Measurements from ENCODE around the gene CEP164.
"Not testable (repeated sequence)": the region's sequence is repeated elsewhere in the genome, so short reads cannot be mapped to it uniquely, and the experiment has no call there.

The CEP164 gene

DNA sequence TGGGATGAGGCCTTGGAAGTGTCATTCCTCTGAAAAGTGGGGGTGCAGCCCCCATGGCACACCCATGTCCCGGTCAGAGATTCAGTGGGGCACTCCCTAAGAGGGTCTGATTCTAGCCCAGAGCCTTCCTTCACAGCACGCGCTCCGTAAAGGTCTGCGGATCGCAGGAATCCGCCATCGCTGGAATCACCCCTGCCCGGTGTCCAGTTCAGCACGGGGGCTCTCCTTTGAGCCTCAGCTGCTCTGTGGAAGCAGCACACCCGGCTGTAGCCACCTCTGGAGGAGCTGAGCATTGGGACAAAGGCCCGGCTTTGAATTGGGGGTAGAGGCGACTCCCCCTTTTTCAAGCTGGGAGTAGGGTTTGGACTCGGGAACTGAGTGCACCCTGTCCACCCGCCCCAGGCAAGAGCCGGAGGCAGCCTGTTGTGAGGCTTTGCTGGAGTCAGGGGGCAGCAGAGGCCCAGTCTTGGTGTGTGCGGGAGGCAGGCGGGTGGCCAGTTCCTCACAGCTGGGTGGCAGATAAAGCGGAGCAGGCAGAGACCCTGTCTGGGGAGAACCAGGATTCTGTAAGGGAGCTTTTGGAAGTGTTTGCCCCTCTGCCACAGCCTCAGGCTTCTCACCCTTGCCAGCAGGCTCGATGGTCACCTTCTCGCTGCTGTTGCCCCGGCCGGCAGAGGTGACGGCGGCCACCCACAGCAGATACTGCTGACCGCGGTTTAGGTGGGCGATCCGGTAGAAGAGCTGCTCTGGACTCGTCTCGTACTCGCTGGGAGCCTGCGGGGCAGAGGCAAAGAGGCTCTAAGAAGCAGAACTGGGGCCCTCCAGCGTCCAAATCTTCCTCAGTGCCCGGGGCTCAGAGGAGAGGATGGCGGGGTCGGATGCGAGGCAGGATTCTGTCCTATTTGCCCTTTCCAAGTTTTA is 115.9 kb downstream of the CEP164 start:
- DNase-seq: no peak

DNA sequence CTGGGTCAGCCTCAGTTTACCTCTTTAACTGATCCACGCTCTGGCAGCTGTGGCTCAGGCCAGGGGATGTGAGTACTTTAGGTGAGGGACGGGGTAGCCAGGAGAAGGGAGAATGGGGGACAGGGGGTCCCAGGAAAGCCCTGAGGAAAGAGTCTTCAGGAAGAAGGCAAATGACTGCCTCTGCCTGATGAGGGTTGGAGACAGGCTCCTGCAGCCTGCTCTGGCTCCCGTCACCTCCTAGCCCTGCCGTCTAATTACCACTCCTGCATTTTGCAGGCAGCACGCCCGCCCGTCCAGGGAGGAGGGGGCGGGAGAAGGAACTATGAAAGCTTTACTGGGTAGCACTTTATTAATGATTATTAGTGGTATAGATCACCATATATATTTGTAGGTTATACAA is 116.6 kb downstream of the CEP164 start:
- DNase-seq: no peak

DNA sequence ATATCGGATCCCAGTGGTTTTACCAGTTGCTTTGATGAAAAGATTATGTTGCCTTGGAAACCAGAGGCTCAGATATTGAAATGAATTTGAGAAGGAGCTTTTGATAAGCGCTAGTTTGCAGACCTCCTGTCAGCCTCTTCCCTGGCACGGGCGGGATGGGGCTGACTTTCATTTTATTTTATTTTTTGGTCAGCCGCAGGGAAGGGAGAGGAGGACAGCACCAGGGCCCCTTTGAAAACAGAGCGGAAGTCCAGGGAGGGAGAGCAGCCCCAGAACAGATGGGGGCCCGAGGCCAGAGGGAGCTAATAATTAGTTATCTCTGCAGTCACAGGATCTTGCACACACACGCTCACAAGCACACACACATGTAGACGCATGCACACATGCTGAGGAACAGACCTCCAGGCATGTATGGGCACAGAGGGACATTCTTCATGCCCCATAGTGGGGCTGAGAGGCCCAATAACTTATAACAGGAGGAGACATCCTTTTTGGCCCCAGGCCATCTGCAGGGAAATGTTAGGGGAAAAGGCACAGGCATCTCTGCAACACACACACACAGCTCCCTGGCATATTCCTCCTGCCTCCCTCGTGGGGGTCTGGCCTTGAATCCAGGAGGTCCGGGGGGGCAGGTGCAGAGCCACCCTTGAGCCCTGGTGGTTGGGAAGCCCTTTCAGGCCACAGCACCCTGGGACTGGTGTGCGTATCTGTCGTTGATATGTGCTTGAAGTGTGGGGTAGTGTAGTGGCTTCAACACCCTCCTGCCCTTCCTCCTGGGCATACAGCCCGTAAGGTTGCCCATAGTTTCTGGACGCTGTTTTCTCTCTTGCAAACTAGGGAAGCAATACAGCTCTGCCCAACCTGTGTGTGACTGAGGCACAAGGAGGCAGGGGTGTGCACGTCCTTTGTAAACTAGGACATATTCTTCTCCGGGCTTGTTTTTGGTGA is 117.3 kb downstream of the CEP164 start:
- no peak for DNase-seq

DNA sequence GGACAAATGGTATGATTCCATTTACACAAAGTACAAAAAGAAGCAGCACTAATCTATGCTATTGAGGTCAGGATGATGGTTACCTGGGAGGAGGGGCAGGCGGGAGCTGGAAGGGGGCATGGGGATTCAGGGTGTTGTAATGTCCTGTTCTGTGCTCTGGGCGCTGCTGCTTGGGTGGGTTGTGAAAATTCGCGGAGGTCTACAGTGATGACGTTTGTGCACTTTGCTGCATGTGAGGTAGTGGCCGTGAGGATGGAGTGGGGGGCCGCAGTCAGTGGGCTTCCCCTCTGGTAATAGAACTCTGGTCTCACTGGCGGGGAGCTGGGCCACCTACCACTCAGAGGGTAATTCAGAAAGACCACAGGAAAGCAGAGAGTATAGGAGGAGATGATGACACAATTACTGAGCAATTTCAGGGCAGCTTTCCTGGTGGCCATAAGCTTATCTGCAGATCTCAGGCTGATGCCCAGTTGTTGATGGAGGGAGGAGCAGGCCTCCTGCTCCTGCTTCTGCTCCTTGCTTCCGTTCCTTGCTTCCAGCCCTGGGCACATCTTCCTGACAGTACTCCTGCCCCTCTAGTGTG is 121.5 kb downstream of the CEP164 start:
- no peak for DNase-seq

DNA sequence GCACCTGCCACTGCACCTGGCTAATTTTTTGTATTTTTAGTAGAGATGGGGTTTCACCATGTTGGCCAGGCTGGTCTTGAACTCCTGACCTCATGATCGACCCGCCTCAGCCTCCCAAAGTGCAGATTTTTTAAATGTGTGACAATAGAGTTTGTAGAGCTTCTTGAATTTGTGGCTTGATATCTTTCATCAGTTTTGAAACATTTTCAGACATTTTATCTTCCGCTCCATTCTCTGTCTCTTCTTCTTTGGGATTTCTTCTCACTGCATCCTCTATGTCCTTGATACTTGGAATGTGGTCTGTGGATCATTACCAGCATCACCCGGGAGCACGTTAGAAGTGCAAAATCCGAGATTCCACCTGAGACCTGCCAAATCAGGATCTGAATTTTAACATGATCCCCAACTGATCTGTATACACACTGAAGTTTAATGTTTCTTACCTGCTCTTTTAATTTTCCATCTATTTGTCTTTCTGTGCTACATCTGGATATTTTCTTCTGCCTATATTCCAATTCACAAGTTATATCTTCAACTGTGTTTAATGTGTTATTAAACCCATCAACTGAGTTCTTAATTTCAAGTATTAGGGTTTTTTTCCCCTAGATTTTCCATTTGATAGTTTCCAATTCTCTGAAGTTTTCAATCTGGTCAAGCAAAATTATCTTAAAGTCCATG is 126.4 kb downstream of the CEP164 start:
- DNase-seq: no peak

DNA sequence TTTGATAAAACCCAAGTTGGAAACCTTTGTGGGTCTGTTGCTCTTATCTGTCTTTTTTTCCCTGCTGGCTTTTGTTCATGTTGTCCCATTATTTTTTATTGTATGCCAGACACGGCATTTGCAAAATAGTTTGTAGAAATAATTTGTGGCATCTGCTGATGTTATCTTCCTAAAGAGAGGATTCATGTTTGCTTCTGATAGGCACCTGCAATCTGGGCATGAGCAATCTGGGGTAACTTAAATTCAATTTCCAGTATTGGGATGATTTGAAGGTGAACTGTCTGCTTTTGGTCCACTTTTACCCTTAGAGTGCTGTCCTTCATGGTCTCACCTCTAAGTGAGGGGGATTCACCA is 126.9 kb downstream of the CEP164 start:
- DNase-seq: no peak

DNA sequence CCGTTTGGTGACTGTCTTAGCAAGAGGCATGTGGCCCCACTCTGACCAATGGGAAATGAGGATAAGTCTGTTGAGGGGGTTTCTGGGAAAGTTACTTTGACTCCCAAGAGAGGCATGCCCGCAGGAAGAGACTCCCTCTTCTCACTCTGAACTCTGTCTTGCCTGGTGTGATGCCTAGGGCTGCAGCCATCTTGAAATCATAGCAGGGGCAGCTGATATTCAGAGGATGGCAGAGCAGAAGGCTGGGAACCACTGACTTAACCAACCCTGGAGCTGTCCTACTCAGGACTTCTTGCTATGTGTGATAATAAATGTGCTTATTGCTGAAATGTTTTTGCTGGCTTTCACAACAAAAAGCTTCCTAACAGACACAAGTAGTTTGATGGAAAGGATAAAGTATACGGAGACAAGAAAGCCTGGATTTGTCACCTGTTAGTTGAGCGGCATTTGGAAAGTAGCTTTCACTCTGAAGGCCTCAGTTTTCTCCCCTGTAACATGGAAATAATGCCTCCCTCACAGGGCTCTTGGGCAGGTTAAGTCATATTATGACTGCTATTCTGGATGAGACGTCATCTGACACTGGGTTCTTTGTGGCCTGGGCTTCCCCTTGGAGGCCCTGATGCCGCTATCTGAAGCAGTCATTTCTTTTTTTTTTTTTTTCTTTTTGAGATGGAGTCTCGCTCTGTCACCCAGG is 128.5 kb downstream of the CEP164 start:
- DNase-seq: no peak

DNA sequence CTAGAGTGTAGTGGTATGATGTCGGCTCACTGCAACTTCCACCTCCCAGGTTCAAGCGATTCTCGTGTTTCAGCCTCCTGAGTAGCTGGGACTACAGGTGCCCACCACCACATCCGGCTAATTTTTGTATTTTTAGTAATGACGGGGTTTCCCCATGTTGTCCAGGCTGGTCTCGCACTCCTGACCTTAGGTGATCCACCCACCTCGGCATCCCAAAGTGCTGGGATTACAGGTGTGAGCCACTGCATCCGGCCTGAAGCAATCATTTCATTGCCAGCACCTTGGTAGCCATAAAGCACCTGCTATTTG is 129.0 kb downstream of the CEP164 start:
- not testable (repeated sequence) for DNase-seq

DNA sequence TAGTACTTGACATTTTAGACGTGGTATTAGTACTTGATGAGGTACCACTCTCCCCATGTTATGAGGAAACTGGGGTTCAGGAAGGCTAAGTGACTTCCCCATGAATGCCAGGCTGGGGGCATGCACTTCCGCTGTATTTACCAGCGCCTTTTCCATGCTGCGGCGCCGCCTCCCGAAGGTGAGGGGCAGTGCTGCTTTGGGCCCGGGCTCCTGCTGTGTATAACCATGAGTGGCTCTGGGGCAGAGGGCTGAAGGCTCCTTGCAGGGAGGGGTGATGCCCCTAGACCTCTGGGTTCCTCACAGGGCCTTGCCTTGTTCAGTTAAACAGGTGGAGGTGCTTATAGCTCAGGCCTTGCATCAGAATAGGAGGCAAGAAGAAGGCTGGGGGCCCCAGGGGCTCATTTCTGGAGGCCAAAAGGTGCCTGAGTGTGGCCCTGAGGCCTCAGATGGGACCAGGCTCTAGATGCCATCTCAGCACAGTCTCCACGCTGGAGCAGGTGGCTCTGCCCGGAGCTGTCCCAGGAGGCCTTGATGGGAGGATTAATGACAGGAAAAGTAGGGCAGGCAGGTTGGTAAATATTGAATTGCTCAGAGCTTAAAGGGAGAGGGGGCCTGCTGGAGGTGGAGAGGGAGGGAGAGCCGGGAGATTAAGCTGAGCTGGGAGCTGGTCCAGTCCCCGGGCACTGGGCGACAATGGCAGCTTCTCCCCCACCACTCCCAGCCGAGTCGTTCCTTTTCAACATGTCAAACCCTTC is 129.6 kb downstream of the CEP164 start:
- no peak for DNase-seq

DNA sequence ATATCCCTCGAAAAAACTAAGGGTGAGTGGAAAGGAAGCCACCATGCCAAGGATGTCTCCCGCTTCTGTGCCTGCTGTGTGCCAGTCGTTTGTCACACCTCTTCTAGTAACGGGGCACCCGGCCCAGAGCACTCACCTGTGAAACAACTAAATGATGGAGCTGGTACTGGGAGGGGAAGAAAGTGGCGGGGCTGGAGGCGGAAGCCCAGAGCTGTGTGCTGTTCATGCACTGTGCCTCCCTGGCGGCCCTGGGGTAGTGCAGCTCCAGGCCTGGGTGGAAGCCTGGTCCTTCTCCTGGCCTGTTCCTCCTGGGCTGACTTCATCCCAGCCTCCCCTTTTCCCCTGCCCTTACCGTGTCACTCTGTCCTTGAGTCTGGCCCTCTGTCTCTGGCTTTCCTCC is 130.2 kb downstream of the CEP164 start:
- no peak for DNase-seq

DNA sequence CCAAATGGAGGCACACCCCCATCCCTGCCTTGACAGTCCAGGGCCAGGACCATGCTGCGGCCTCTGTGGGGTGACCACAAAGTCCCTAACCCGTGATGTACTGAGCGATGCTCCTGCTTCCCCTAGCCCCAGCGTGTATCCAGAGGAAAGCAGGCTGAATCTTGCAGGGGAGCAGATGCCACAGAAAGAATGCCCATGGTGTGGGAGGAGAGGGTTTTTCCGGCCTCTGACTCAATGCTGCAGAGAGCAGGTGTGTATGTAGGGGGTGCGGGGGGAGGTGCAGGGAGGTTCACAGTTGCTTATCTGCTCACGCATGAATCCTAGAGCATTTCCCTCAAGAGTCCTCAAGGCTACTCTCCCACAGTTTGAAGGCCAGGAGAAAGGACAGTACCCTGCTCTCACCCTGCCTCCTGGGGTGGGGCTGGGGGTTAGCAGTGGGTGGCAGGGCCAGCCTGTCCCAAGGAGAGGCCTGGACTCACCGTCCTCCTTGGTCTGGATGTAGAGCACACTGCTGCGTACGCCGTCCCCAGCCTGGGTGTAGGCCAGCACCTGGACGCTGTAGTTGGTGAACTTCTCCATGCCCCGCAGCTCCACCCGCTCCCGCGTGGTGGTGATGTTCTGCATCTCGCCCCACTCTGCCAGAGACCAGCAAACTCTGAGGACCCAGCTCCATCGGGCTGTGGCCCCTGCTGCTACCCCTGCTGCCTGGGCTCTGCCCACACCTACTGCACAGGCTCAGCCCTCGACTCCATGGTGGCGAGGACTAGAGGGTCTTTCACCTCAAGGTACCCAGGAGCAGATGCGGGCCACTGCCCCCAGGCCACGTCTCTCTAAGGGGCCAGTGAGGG is 130.8 kb downstream of the CEP164 start:
- DNase-seq: no peak

DNA sequence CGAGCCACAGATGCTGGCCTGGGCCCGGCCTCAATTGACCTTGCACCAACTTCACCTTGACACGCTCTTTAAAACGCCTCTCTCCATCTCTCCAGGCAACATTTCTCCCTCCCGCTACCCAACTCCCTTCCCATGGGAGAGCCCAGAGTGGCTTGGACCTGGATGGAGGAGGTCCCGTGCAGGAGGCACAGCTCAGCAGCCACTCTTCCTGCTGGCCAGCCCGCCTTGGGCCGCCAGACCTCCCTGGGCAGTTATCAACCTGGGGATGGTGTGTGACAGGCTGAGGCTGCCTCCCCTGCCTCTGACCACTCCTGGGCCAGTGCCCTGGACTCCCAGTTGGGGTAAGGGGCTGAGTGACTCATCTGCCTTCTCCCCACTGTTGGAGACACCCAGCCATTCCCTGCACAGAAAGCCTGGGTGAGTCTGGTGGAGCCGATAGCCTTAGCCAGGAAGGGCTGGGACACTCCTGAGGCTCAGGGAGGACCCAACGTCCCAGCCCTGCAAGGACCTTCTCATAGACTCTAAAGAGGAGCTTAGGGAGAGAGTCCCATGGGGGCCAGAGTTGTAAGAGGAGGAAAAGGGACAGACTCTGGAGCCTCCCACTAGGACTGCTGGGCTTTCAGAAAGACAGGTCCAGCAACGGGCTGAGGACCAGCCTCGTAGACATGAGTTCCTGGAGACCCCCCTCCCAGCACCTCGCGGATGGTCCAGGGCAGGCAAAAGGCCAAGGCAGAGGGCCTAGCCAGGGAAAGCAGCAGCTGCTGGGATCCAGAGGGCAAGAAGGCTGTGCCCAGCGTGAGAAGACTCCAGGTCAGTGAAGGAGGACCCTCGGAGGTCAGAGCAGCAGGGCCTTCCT is 131.7 kb downstream of the CEP164 start:
- no peak for DNase-seq

DNA sequence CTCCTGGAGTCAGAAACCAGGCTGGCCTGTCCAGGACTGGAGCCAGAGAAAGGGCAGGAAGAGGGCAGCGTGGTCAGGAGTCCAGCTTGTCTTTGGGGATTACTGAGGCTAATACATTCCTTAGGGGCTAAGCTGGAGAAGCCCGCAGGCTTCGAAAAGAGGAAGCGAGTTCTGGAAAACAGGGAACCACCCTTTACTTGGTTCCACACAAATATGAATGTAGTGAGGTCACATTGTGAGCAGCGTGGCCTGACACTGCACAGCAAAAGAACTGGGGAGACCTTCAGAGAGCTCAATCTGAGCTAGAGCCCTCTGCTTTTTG is 132.3 kb downstream of the CEP164 start:
- no peak for DNase-seq

DNA sequence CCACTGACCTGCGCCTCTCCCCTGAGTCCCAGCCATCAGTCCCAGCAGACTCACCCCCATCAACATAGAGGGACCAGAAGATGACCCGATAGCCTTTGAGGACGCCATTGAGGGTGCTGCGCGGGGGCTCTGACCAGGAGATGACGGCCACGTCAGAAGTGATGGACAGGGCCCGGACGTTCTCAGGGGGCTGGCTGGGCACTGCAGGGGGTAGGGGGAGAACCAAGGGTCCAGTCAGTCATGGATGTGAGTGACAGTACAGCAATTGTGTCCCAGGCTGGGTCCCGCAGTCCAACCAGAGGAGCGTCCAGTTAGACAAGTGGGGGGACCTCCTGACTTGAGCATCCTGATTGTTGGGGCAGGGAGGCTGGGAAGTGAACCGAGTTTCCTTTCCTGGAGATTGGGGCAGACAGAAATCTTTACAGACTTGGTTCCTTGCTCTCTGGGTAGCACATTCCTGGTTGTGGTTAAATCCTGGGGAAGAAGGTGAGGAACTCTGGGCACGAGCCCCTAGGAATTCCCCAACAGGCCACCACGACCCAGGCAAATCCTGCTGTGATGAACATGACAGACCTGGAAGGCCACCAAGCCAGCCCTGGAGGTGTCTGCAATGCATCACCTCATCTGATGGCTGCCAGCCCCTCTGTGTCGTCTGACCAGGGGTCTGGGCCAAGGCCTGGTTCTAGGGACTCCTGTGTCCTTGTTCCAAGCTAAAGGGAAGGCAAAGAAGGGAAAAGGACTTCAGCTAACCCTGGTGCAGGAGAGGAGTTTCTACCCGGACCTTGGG is 133.9 kb downstream of the CEP164 start:
- no peak for DNase-seq

DNA sequence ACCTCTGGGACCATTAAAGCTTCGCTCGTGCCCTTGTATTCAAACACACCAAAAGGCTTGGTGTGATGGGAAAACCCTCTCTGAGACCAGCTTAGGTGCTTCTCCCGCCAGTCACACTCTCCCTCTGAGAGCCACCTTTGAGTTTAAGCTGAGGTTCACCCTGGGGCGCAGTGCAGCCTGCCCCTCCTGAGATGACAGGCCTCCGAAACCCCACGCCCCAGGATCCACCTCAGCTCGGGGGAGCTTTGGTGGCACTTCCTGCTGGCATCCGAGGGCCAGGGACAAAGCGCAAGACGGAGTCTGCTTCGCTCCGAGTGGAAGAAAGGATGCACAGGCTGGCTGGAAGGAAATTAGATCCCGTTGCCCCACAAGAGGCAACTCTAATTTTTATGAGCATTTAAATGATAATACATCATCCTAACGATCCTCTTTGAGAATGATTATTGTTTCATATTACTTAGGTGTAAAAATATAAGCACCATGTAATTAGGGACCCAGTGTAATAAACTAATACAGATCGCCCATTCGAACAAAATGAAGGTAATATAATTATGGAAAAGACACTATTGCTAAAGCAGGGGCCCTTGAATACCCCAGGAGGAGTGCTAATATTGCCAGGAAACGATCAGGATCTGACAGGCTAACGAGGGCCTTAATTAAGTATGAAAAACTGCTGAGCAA is 134.7 kb downstream of the CEP164 start:
- no peak for DNase-seq

DNA sequence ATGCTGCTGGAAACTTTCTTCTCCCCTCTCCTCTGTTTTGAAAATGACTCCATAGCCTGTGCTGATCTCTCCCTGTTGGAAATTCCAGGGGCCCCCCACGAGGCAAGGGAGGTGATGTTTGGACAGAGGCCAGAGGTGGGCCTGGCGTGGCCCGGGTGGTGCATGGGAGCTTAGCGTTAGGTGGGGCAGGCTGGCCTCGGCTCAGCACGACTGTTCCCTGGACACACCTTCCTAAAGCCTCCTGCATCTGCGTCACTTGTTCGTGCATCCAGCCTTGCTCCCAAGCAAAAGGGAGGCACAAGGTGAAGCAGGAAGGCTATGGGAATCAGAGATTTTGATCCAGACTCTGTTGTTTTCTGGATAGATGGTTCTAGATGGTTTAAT is 135.2 kb downstream of the CEP164 start:
- DNase-seq: no peak
